AG09309 (cell line): ENCODE data around the gene ARPC5.

ENCODE experiments used
- DNase-seq: peaks from one replicate; pipeline ENCODE4 v3.0.0-alpha.2; 2010; ENCODE audit warnings: low read depth
- H3K4me3 ChIP-seq: 2 replicates; pipeline ENCODE4 v1.5.1; 2011; ENCODE audit warnings: mild to moderate bottlenecking, low read depth, low read length, moderate library complexity; ENCODE audit not compliant: control insufficient read depth
- TF ChIP-seq, protein P1 (sequence below): IDR thresholded peaks from 2 replicates; pipeline ENCODE4 v1.5.1; 2011; ENCODE audit warnings: mild to moderate bottlenecking, low read depth, low read length, inconsistent platforms; ENCODE audit not compliant: insufficient read depth, control insufficient read depth; ENCODE audit errors: missing control alignments

Gene ARPC5

GRCh38 chr1:183578856-183579255 lies 56.7 kb downstream of the ARPC5 start:
- TF ChIP-seq, protein P1, sequence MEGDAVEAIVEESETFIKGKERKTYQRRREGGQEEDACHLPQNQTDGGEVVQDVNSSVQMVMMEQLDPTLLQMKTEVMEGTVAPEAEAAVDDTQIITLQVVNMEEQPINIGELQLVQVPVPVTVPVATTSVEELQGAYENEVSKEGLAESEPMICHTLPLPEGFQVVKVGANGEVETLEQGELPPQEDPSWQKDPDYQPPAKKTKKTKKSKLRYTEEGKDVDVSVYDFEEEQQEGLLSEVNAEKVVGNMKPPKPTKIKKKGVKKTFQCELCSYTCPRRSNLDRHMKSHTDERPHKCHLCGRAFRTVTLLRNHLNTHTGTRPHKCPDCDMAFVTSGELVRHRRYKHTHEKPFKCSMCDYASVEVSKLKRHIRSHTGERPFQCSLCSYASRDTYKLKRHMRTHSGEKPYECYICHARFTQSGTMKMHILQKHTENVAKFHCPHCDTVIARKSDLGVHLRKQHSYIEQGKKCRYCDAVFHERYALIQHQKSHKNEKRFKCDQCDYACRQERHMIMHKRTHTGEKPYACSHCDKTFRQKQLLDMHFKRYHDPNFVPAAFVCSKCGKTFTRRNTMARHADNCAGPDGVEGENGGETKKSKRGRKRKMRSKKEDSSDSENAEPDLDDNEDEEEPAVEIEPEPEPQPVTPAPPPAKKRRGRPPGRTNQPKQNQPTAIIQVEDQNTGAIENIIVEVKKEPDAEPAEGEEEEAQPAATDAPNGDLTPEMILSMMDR, result no peak
- DNase-seq, result no peak
- H3K4me3 ChIP-seq, result no peak overlapping the region

DNA sequence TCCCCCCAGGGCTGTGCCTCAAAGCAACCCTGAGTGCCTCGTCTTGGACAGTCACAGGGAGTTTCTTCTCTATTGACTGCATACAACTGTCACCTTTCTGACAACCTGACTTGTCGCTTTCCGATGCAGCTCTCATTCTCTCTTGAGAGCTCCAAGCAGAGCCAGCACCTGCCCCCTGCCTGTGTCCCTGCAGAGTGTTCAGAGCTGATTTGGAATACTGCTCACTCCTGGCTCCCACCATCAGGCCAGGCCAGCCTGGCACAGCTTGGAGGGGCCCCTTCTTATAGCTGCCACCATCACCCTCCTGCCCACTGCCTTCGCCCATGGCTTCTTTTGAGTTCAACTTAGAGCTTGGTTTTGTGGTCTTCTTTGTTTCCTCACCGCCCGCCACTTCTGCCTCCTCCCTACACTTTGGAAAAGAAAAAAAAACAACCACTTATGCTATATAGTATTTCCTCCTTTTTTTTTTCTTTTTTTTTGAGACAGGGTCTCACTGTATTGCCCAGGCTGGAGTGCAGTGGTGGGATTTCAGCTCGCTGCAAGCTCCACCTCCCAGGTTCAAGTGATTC lies 57.6 kb downstream of the ARPC5 start:
- TF ChIP-seq, protein P1, result no peak
- no peak overlapping the region for H3K4me3 ChIP-seq
- no peak for DNase-seq

GRCh38 chr1:183576537-183576936 lies 59.0 kb downstream of the ARPC5 start:
- no peak for DNase-seq
- TF ChIP-seq, protein P1, result no peak
- no peak overlapping the region for H3K4me3 ChIP-seq

GRCh38 chr1:183575606-183576005 lies 60.0 kb downstream of the ARPC5 start:
- no peak for DNase-seq
- TF ChIP-seq, protein P1, result no peak
- H3K4me3 ChIP-seq, result no peak overlapping the region

- no peak for DNase-seq
- no peak overlapping the region for H3K4me3 ChIP-seq
Measured at GRCh38 chr1:183572721-183573120, 62.9 kb downstream of the ARPC5 start.

DNA sequence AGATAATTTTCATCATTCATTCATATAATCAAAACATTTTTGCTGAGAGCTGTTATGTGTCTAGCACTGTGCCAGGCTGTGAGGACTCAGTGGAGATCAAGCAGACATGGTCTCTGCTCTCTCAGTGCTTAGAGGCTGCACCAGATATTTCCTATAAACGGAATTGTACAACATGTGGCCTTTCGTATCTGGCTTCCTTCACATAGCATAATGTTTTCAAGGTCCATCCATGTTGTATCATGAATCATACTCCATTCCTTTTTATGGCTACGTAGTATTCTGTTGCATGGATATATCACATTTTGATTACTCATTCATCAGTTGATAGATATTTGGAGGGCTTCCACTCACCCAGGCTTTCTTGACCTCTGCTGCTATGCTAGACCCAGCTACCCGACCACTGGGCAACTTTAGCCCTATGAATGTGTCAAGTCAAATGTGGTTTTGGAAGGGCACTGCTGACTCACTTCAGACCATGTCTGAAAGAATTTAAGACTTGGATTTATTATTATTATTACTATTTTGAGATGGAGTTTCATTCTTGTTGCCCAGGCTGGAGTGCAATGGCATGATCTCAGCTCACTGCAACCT lies 63.8 kb downstream of the ARPC5 start:
- TF ChIP-seq, protein P1, result no peak
- no peak overlapping the region for H3K4me3 ChIP-seq
- no peak for DNase-seq

More at GRCh38 chr1:183572721-183573120, 62.9 kb downstream of the ARPC5 start:
- TF ChIP-seq, protein P1, result no peak
